Activated naive CD8-positive, alpha-beta T cell treated with anti-CD3 and anti-CD28 coated beads, Interleukin-2, amount 10 ng/mL, durations not matched to agents 7 days and 5 days (primary cell): ENCODE data around the gene NLN. TPM values are rescaled to one million over a fixed set of nuclear protein-coding genes. Genes with fewer than 3 reads are reported as not detected.
"Not testable (repeated sequence)": the region's sequence is repeated elsewhere in the genome, so short reads cannot be mapped to it uniquely, and the experiment has no call there.

Experiments
- ATAC-seq: fragments of 150-1000 bp; cut with Tn5 transposase; one replicate; pipeline ENCODE4 v1.10.0; 2021; ENCODE audit warnings: low read depth, moderate library complexity
- POLR2A ChIA-PET: fragments of 350-600 bp; sonication (Branson Sonifier 250); formaldehyde crosslinking; loops from one replicate; lab custom pipeline; 2021; ENCODE audit warnings: antibody characterized with exemption; lab: Charles Lee
- DNase-seq: peaks from one replicate; pipeline ENCODE4 v3.0.0; 2021
- H3K27ac Mint-ChIP-seq: one replicate; pipeline ENCODE4 v1.8.0; 2022; ENCODE audit warnings: mild to moderate bottlenecking, mixed read lengths
- H3K27me3 Mint-ChIP-seq: one replicate; pipeline ENCODE4 v1.8.0; 2022; ENCODE audit warnings: mild to moderate bottlenecking, moderate library complexity, mixed read lengths
- H3K36me3 Mint-ChIP-seq: one replicate; pipeline ENCODE4 v1.8.0; 2021; ENCODE audit warnings: mild to moderate bottlenecking, mixed read lengths
- H3K4me1 Mint-ChIP-seq: one replicate; pipeline ENCODE4 v1.8.0; 2021; ENCODE audit warnings: mixed read lengths
- H3K4me3 Mint-ChIP-seq: one replicate; pipeline ENCODE4 v1.8.0; 2022; ENCODE audit warnings: mild to moderate bottlenecking, moderate library complexity, mixed read lengths
- H3K9me3 Mint-ChIP-seq: one replicate; pipeline ENCODE4 v1.8.0; 2021; ENCODE audit warnings: mixed read lengths
- total RNA-seq, 2 experiments: library from RNA; stranded (reverse); gene quantifications; one replicate each; pipeline ENCODE4 v1.2.3, GENCODE V29; 2021

Gene NLN
- total RNA-seq, result 10 to 100 TPM; 10.0 to 10.9 TPM

- peaks cover 7% of the 10 kb centered on the region for H3K36me3 Mint-ChIP-seq
These were observed at the start of gene NLN, which contains the start of gene SGTB for GRCh38 chr5:65721720-65722574. Gene NLN, plus strand, starts transcription at chr5:65722205. Its CDS starts 169 bp downstream, at chr5:65722374. Gene SGTB, minus strand, starts transcription at chr5:65722109. Its CDS starts 1,302 bp downstream, at chr5:65720807.

GRCh38 chr5:65672796-65673195 is 49.2 kb upstream of the NLN start:
- Mint-ChIP-seq H3K27ac (no peak overlapping the region), H3K4me1 (peaks cover 12% of the 10 kb centered on the region), H3K27me3 (no peaks in the 10 kb centered on the region), H3K9me3 (no peaks in the 10 kb centered on the region), H3K36me3 (peaks cover 31% of the 10 kb centered on the region), H3K4me3 (no peak overlapping the region)
- ATAC-seq, result no peak
- POLR2A ChIA-PET, result no interaction called here
- no peak for DNase-seq

More at GRCh38 chr5:65721720-65722574, at the start of gene NLN, which contains the start of gene SGTB:
- peaks cover 33% of the 10 kb centered on the region for H3K4me1 Mint-ChIP-seq
- DNase-seq, result peak; percentile 95
- peak within 1 kb of the TSS; percentile 94 for H3K4me3 Mint-ChIP-seq
- POLR2A ChIA-PET, result interaction anchor here (1.2 to 2.8 kb wide), 6 partner anchors 97 to 619 kb away, joined by 4 to 14 read pairs (median 8); partner anchors contain the start of genes CENPK, ERBIN, PPWD1 and SHLD3
- H3K9me3 Mint-ChIP-seq, result no peaks in the 10 kb centered on the region
- no peaks in the 10 kb centered on the region for H3K27me3 Mint-ChIP-seq
- peak within 1 kb of the TSS; percentile 88 for H3K27ac Mint-ChIP-seq
- peak; percentile 91 for ATAC-seq

GRCh38 chr5:65674749-65675148 is 47.3 kb upstream of the NLN start:
- POLR2A ChIA-PET, result no interaction called here
- ATAC-seq (no peak), DNase-seq (no peak)
- peaks cover 49% of the 10 kb centered on the region for H3K36me3 Mint-ChIP-seq
- H3K27ac Mint-ChIP-seq, result no peak overlapping the region
- no peaks in the 10 kb centered on the region for H3K9me3 Mint-ChIP-seq
- H3K4me1 Mint-ChIP-seq, result peaks cover 12% of the 10 kb centered on the region
- H3K4me3 Mint-ChIP-seq, result no peak overlapping the region
- H3K27me3 Mint-ChIP-seq, result no peaks in the 10 kb centered on the region

- H3K27me3 Mint-ChIP-seq, DNase-seq, POLR2A ChIA-PET, H3K9me3 Mint-ChIP-seq, H3K27ac Mint-ChIP-seq, H3K4me3 Mint-ChIP-seq, ATAC-seq: not testable (repeated sequence)
- Mint-ChIP-seq H3K36me3 (peaks cover 57% of the 10 kb centered on the region), H3K4me1 (peaks cover 14% of the 10 kb centered on the region)
These were observed 45.9 kb upstream of the NLN start for GRCh38 chr5:65676056-65676455.

GRCh38 chr5:65682148-65682547 is 39.9 kb upstream of the NLN start:
- H3K27ac Mint-ChIP-seq, result no peak overlapping the region
- no peak for ATAC-seq
- no peaks in the 10 kb centered on the region for H3K27me3 Mint-ChIP-seq
- POLR2A ChIA-PET, result no interaction called here
- no peak for DNase-seq
- H3K9me3 Mint-ChIP-seq, result no peaks in the 10 kb centered on the region
- peaks cover 1% of the 10 kb centered on the region for H3K4me1 Mint-ChIP-seq
- peaks cover 62% of the 10 kb centered on the region for H3K36me3 Mint-ChIP-seq
- no peak overlapping the region for H3K4me3 Mint-ChIP-seq

- Mint-ChIP-seq H3K9me3 (no peaks in the 10 kb centered on the region), H3K27ac (no peak overlapping the region), H3K36me3 (peaks cover 15% of the 10 kb centered on the region), H3K4me3 (no peak overlapping the region), H3K27me3 (no peaks in the 10 kb centered on the region), H3K4me1 (no peaks in the 10 kb centered on the region)
- no peak for DNase-seq
- no peak for ATAC-seq
- POLR2A ChIA-PET, result interaction anchor here (0.7 kb wide), 1 partner anchor 14 kb away, joined by 3 read pairs; no protein-coding TSS in a partner anchor
These were observed 28.9 kb upstream of the NLN start for GRCh38 chr5:65693121-65693520.

- peaks cover 31% of the 10 kb centered on the region for H3K36me3 Mint-ChIP-seq
- H3K9me3 Mint-ChIP-seq, result no peaks in the 10 kb centered on the region
- no peaks in the 10 kb centered on the region for H3K4me1 Mint-ChIP-seq
- H3K4me3 Mint-ChIP-seq, result no peak overlapping the region
- POLR2A ChIA-PET, result no interaction called here
- H3K27ac Mint-ChIP-seq, result no peak overlapping the region
- DNase-seq (no peak), ATAC-seq (no peak)
- H3K27me3 Mint-ChIP-seq, result no peaks in the 10 kb centered on the region
These were observed 26.7 kb upstream of the NLN start for GRCh38 chr5:65695162-65695755.

GRCh38 chr5:65695896-65696295 is 26.1 kb upstream of the NLN start:
- Mint-ChIP-seq H3K9me3 (no peaks in the 10 kb centered on the region), H3K27ac (no peak overlapping the region), H3K36me3 (peaks cover 27% of the 10 kb centered on the region), H3K4me3 (no peak overlapping the region), H3K4me1 (no peaks in the 10 kb centered on the region), H3K27me3 (no peaks in the 10 kb centered on the region)
- DNase-seq, result no peak
- no peak for ATAC-seq
- POLR2A ChIA-PET, result no interaction called here

GRCh38 chr5:65696892-65697291 is 25.1 kb upstream of the NLN start:
- Mint-ChIP-seq H3K9me3 (no peaks in the 10 kb centered on the region), H3K36me3 (peaks cover 24% of the 10 kb centered on the region), H3K4me1 (no peaks in the 10 kb centered on the region), H3K4me3 (no peak overlapping the region), H3K27me3 (no peaks in the 10 kb centered on the region), H3K27ac (no peak overlapping the region)
- ATAC-seq (no peak), DNase-seq (no peak)
- POLR2A ChIA-PET, result no interaction called here

GRCh38 chr5:65699338-65699737 is 22.7 kb upstream of the NLN start:
- Mint-ChIP-seq H3K4me1 (no peaks in the 10 kb centered on the region), H3K4me3 (no peak overlapping the region), H3K27me3 (no peaks in the 10 kb centered on the region), H3K36me3 (peaks cover 25% of the 10 kb centered on the region), H3K9me3 (no peaks in the 10 kb centered on the region), H3K27ac (no peak overlapping the region)
- ATAC-seq, result no peak
- no peak for DNase-seq
- POLR2A ChIA-PET, result no interaction called here

GRCh38 chr5:65702036-65702435 is 20.0 kb upstream of the NLN start:
- DNase-seq, result no peak
- H3K27me3 Mint-ChIP-seq, result no peaks in the 10 kb centered on the region
- POLR2A ChIA-PET, result no interaction called here
- no peak for ATAC-seq
- no peak overlapping the region for H3K4me3 Mint-ChIP-seq
- H3K36me3 Mint-ChIP-seq, result peaks cover 28% of the 10 kb centered on the region
- H3K9me3 Mint-ChIP-seq, result no peaks in the 10 kb centered on the region
- no peaks in the 10 kb centered on the region for H3K4me1 Mint-ChIP-seq
- no peak overlapping the region for H3K27ac Mint-ChIP-seq

- Mint-ChIP-seq H3K36me3 (peaks cover 17% of the 10 kb centered on the region), H3K4me1 (peaks cover 2% of the 10 kb centered on the region), H3K27ac (no peak overlapping the region), H3K4me3 (no peak overlapping the region), H3K27me3 (no peaks in the 10 kb centered on the region), H3K9me3 (no peaks in the 10 kb centered on the region)
- ATAC-seq (no peak), DNase-seq (no peak)
- POLR2A ChIA-PET, result no interaction called here
These were observed 17.3 kb upstream of the NLN start for GRCh38 chr5:65704621-65705239.

- no peaks in the 10 kb centered on the region for H3K9me3 Mint-ChIP-seq
- ATAC-seq (no peak), DNase-seq (no peak)
- POLR2A ChIA-PET, result interaction anchor here (0.6 kb wide), 1 partner anchor 645 kb away, joined by 4 read pairs; no protein-coding TSS in a partner anchor
- no peaks in the 10 kb centered on the region for H3K27me3 Mint-ChIP-seq
- H3K36me3 Mint-ChIP-seq, result peaks cover 17% of the 10 kb centered on the region
- H3K4me3 Mint-ChIP-seq, result no peak overlapping the region
- H3K4me1 Mint-ChIP-seq, result peaks cover 2% of the 10 kb centered on the region
- no peak overlapping the region for H3K27ac Mint-ChIP-seq
These were observed 14.3 kb upstream of the NLN start for GRCh38 chr5:65707663-65708062.
